GM23248 (cell line): ENCODE data around the gene PELI2.

Source experiments
- EZH2 ChIP-seq: fragments of 200-600 bp; sonication (generic); IDR thresholded peaks from 2 replicates; pipeline ENCODE4 v1.6.1; 2018; ENCODE audit warnings: antibody characterized with exemption, mild to moderate bottlenecking; ENCODE audit not compliant: insufficient read depth, poor library complexity, severe bottlenecking
- EZH2phosphoT487 ChIP-seq: fragments of 200-600 bp; sonication (generic); IDR thresholded peaks from 2 replicates; pipeline ENCODE4 v1.6.1; 2018; ENCODE audit warnings: antibody characterized with exemption, moderate library complexity, mild to moderate bottlenecking, low read depth; ENCODE audit not compliant: insufficient read depth

DNA sequence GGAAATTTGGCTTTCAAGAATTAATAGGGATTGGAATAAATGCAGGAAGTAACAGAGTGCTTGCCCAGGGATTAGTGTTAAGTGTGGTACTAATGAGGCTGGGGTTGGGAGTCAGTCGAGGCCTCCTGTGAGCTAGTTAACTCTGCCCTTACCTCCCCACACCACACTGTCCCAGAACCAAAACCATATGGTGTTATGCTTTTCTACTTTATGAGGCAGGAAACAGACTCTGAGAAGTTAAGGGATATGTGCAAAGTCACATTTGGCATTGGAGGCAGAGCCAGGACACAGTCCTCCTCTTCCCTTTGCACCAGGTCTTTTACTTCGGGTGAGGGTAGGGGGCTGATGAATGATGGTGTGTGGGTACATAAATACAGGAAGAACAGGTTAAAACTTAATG lies 41.9 kb downstream of the PELI2 start:
- TF ChIP-seq EZH2 (no peak), EZH2phosphoT487 (no peak)
